OCI-LY1 (cell line): ENCODE results near the gene KLC1.

Experiments used
- EZH2 ChIP-seq: fragments of 200-600 bp; sonication (generic), shearing (Covaris generic); IDR thresholded peaks from 2 replicates; pipeline ENCODE4 v1.8.0; 2017; ENCODE audit warnings: borderline replicate concordance, mixed run types, mild to moderate bottlenecking, antibody characterized with exemption, low read length, moderate library complexity, mixed read lengths
- TF ChIP-seq, protein P1 (sequence below): fragments of 200-600 bp; sonication (generic), shearing (Covaris generic); IDR thresholded peaks from 2 replicates; pipeline ENCODE4 v1.5.1; 2017; ENCODE audit warnings: mild to moderate bottlenecking, antibody characterized with exemption, low read length, moderate library complexity, mixed read lengths

DNA sequence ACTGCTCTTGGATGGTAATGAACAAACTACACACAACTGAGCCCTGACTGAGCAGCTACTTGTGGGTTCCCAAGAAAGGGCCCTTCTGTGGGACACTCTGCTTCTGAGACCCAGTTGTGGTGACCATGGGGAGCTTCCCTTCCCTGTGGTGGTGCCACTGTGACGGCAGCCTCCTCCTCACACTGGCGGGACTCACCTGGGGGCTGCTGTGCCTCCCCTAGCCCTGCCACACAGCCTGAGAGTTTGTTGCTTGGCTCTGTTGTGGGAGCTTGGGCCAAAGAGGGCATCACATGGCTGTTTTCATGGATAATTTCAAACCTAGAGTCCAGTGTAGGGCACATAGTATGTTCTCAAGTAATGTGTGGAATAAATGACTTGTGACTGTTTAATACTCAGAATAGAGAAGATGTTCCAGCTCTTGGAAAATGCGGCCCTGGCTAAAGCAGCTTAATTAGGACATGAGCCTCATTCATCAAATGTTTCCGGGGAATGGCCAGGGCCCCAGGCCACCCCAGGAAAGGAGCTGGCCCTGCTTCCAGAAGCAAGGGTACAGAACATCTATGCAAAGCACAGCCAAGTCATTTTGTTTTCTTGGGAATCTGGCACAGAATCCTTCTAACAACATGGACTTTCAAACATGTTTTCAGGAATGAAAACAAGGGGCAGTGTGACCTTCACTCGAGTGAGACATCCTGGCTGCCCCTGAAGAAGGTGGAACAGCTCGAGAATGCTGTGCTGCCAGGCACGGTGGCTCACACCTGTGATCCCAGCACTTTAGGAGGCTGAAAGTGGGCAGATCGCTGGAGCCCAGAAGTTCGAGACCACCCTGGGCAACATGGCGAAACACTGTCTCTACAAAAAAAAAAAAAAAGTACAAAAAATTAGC lies 107.8 kb downstream of the KLC1 start:
- TF ChIP-seq, protein P1, sequence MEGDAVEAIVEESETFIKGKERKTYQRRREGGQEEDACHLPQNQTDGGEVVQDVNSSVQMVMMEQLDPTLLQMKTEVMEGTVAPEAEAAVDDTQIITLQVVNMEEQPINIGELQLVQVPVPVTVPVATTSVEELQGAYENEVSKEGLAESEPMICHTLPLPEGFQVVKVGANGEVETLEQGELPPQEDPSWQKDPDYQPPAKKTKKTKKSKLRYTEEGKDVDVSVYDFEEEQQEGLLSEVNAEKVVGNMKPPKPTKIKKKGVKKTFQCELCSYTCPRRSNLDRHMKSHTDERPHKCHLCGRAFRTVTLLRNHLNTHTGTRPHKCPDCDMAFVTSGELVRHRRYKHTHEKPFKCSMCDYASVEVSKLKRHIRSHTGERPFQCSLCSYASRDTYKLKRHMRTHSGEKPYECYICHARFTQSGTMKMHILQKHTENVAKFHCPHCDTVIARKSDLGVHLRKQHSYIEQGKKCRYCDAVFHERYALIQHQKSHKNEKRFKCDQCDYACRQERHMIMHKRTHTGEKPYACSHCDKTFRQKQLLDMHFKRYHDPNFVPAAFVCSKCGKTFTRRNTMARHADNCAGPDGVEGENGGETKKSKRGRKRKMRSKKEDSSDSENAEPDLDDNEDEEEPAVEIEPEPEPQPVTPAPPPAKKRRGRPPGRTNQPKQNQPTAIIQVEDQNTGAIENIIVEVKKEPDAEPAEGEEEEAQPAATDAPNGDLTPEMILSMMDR, result no peak
- no peak for TF ChIP-seq EZH2
